Kidney (tissue), 14 donors: Measurements from ENCODE around the gene TMEM273. TPM values are rescaled to one million over a fixed set of nuclear protein-coding genes. Genes with fewer than 3 reads are reported as not detected.

Experiments used
- DNase-seq, 5 donors: peaks; one replicate each; pipeline ENCODE4 v3.0.0-alpha.2; 2013 to 2020
- FAIRE-seq: peaks from 2 replicates; lab custom pipeline; 2012; peaks lifted over from hg19 to GRCh38; lab: Jason Lieb, UNC
- H3K27ac ChIP-seq, 2 donors: one replicate each; pipeline ENCODE4 v1.7.0; 2013; ENCODE audit warnings: low read depth in 2 of 2, low read length in 2 of 2, inconsistent platforms in 1 of 2
- H3K27me3 ChIP-seq: one replicate; pipeline ENCODE4 v1.7.1; 2013; ENCODE audit warnings: low read length, inconsistent platforms; ENCODE audit not compliant: control insufficient read depth, insufficient read depth
- H3K36me3 ChIP-seq, 3 donors: one replicate each; pipeline versions ENCODE4 v1.7.0 to v1.7.1; 2013; ENCODE audit warnings: low read length in 3 of 3, control low read depth in 1 of 3, inconsistent platforms in 1 of 3; ENCODE audit not compliant: insufficient read depth in 3 of 3, control insufficient read depth in 2 of 3
- H3K4me1 ChIP-seq, 3 donors: one replicate each; pipeline versions ENCODE4 v1.7.0 to v1.7.1; 2013; ENCODE audit warnings: low read length in 3 of 3, inconsistent platforms in 1 of 3, low read depth in 1 of 3; ENCODE audit not compliant: control insufficient read depth in 2 of 3, insufficient read depth in 2 of 3
- H3K4me3 ChIP-seq, 3 donors: one replicate each; pipeline versions ENCODE4 v1.7.0 to v1.8.1; 2013; ENCODE audit warnings: low read length in 3 of 3, control low read depth in 1 of 3, inconsistent platforms in 1 of 3
- H3K9ac ChIP-seq, 3 donors: one replicate each; pipeline versions ENCODE4 v1.7.0 to v1.7.1; 2013; ENCODE audit warnings: low read length in 3 of 3, control low read depth in 1 of 3, inconsistent platforms in 1 of 3
- H3K9me3 ChIP-seq, 3 donors: one replicate each; pipeline versions ENCODE4 v1.7.0 to v1.7.1; 2013; ENCODE audit warnings: low read length in 3 of 3, control low read depth in 1 of 3, inconsistent platforms in 1 of 3; ENCODE audit not compliant: control insufficient read depth in 2 of 3, insufficient read depth in 1 of 3
- CTCF ChIP-seq: IDR thresholded peaks from 3 replicates; pipeline ENCODE4 v1.5.1; 2012; ENCODE audit warnings: mild to moderate bottlenecking, moderate library complexity, borderline replicate concordance; ENCODE audit not compliant: insufficient read depth; ENCODE audit errors: extremely low read depth
- intact Hi-C: fragments of 100-400 bp; cut with DNase I; formaldehyde crosslinking; loops from one replicate; pipeline ENCODE4 v1.11.1; 2022
- polyA plus RNA-seq: library from polyadenylated mRNA; stranded (reverse); fragments of 350-450 nt; fragmentation: Illumina TruSeq; extraction: RNeasy Lipid Tissue Mini Kit (QIAGEN cat#74804); gene quantifications from one replicate; pipeline ENCODE4 v1.2.3, GENCODE V29; 2014; ENCODE audit warnings: low read depth, low replicate concordance; ENCODE audit not compliant: insufficient read depth
- total RNA-seq: library from RNA; stranded (reverse); fragmentation: NEBNext Ultra II Directional; extraction: Animal tissue kit (Norgen Biotek cat#: 25700); gene quantifications from one replicate; pipeline ENCODE4 v1.2.1, GENCODE V29; 2021
- donor health status: control.
- donor health status: control.
- donor health status: control.
- donor health status: control.
- donor health status: control.
- donor health status: DM: yes; HTN: yes; CAD: no.
- donor health status: Normal renal cell carcinoma (clear cell type).

The TMEM273 gene
- total and polyA plus RNA-seq, 2 donors from 2014 or later = 3.2 to 16.8 TPM

GRCh38 chr10:49168831-49169500 lies 19.2 kb downstream of the TMEM273 start:
- DNase-seq (no peak), FAIRE-seq (no peak)
- H3K36me3 ChIP-seq = no peaks in the 10 kb centered on the region
- H3K9ac ChIP-seq = no peak overlapping the region
- no peak for TF ChIP-seq CTCF
- H3K4me3 ChIP-seq = no peak overlapping the region
- no peaks in the 10 kb centered on the region for H3K27me3 ChIP-seq
- H3K9me3 ChIP-seq = no peaks in the 10 kb centered on the region
- H3K27ac ChIP-seq = no peak overlapping the region
- intact Hi-C loops = loop anchor here (10.0 kb wide), 1 partner anchor 194 kb away; no protein-coding TSS in a partner anchor
- H3K4me1 ChIP-seq = no peaks in the 10 kb centered on the region

GRCh38 chr10:49168171-49168540 lies 20.0 kb downstream of the TMEM273 start:
- no peak overlapping the region for H3K27ac ChIP-seq
- no peak for TF ChIP-seq CTCF
- FAIRE-seq (no peak), DNase-seq (no peak)
- intact Hi-C loops = loop anchor here (10.0 kb wide), 1 partner anchor 193 kb away; no protein-coding TSS in a partner anchor
- no peaks in the 10 kb centered on the region for H3K27me3 ChIP-seq
- H3K9ac ChIP-seq = no peak overlapping the region
- H3K36me3 ChIP-seq = no peaks in the 10 kb centered on the region
- no peak overlapping the region for H3K4me3 ChIP-seq
- H3K9me3 ChIP-seq = no peaks in the 10 kb centered on the region
- no peaks in the 10 kb centered on the region for H3K4me1 ChIP-seq

- intact Hi-C loops = loop anchor here (10.0 kb wide), 1 partner anchor 193 kb away; no protein-coding TSS in a partner anchor
- Histone ChIP-seq H3K9me3 (no peaks in the 10 kb centered on the region), H3K27me3 (no peaks in the 10 kb centered on the region), H3K4me3 (no peak overlapping the region), H3K9ac (no peak overlapping the region), H3K27ac (no peak overlapping the region), H3K36me3 (no peaks in the 10 kb centered on the region), H3K4me1 (no peaks in the 10 kb centered on the region)
- TF ChIP-seq CTCF = no peak
- DNase-seq (no peak), FAIRE-seq (no peak)
Measured at GRCh38 chr10:49167425-49168170, 20.6 kb downstream of the TMEM273 start.
